ENCODE results near the gene MUCL3.

- TF ChIP-seq PBX3 (IDR thresholded peaks at IDR 0.05; ENCODE audit: insufficient replicate concordance, low read depth, low read length) (no peak), CTCF (IDR thresholded peaks at IDR 0.05 in 2 of 3, conservative IDR thresholded peaks at IDR 0.05 in 1 of 3; ENCODE audit: control insufficient read depth in 2 of 3, extremely low read depth in 1 of 3, insufficient read depth in 1 of 3, low read depth in 3 of 3, low read length in 3 of 3) (no peak), EZH2 (IDR thresholded peaks at IDR 0.05; ENCODE audit: borderline replicate concordance, control insufficient read depth, low read depth, low read length) (no peak)
Observed at GRCh38 chr6:30901436-30901835, 39.3 kb upstream of the MUCL3 start.
